RWPE2 (cell line): ENCODE results near the gene NENF.

Source experiments
- ATAC-seq: fragments of 200-7000 bp; cut with Tn5 transposase; 3 replicates; pipeline ENCODE4 v1.9.1; 2021; ENCODE audit warnings: low read depth
- DNase-seq: peaks from one replicate; pipeline ENCODE4 v3.0.0-alpha.2; 2020; ENCODE audit warnings: low spot score
- H3K27ac ChIP-seq: fragments of 450-650 bp; 2 replicates; pipeline ENCODE4 v1.5.1; 2017; ENCODE audit warnings: mild to moderate bottlenecking; ENCODE audit not compliant: poor library complexity, severe bottlenecking
- H3K27me3 ChIP-seq: fragments of 250-450 bp; sonication (Bioruptor Pico); 2 replicates; pipeline ENCODE4 v1.5.1; 2021; ENCODE audit warnings: mild to moderate bottlenecking, moderate library complexity; ENCODE audit not compliant: insufficient read depth, poor library complexity, severe bottlenecking
- H3K36me3 ChIP-seq: fragments of 250-450 bp; sonication (Bioruptor Pico); 2 replicates; pipeline ENCODE4 v1.5.1; 2020; ENCODE audit warnings: low read depth, mild to moderate bottlenecking, moderate library complexity
- H3K4me1 ChIP-seq: fragments of 250-450 bp; sonication (Bioruptor Pico); 2 replicates; pipeline ENCODE4 v1.5.1; 2021; ENCODE audit warnings: mild to moderate bottlenecking, moderate library complexity; ENCODE audit not compliant: insufficient read depth, poor library complexity, severe bottlenecking
- H3K4me3 ChIP-seq: fragments of 250-450 bp; sonication (Bioruptor Pico); 2 replicates; pipeline ENCODE4 v1.5.1; 2021; ENCODE audit warnings: mild to moderate bottlenecking, moderate library complexity; ENCODE audit not compliant: severe bottlenecking
- H3K9me3 ChIP-seq: fragments of 250-450 bp; sonication (Bioruptor Pico); 2 replicates; pipeline ENCODE4 v1.5.1; 2021; ENCODE audit warnings: mild to moderate bottlenecking, moderate library complexity; ENCODE audit not compliant: severe bottlenecking
- CTCF ChIP-seq: fragments of 450-650 bp; IDR thresholded peaks from one replicate; pipeline ENCODE4 v1.5.1; 2017; ENCODE audit warnings: mild to moderate bottlenecking, moderate library complexity; ENCODE audit not compliant: poor library complexity, severe bottlenecking

The NENF gene

GRCh38 chr1:212453156-212453857 lies 20.6 kb downstream of the NENF start:
- no peaks in the 10 kb centered on the region for H3K27me3 ChIP-seq
- H3K36me3 ChIP-seq: no peaks in the 10 kb centered on the region
- H3K4me1 ChIP-seq: no peaks in the 10 kb centered on the region
- no peaks in the 10 kb centered on the region for H3K9me3 ChIP-seq
- TF ChIP-seq CTCF: no peak
- no peak overlapping the region for H3K27ac ChIP-seq
- ATAC-seq (no peak), DNase-seq (no peak)
- H3K4me3 ChIP-seq: no peak overlapping the region

GRCh38 chr1:212454741-212455140 lies 22.0 kb downstream of the NENF start:
- TF ChIP-seq CTCF: no peak
- no peak for DNase-seq
- Histone ChIP-seq H3K9me3 (no peaks in the 10 kb centered on the region), H3K36me3 (no peaks in the 10 kb centered on the region), H3K4me1 (no peaks in the 10 kb centered on the region), H3K4me3 (no peak overlapping the region), H3K27me3 (no peaks in the 10 kb centered on the region), H3K27ac (no peak overlapping the region)
- ATAC-seq: no peak

- Histone ChIP-seq H3K36me3 (no peaks in the 10 kb centered on the region), H3K4me3 (no peak overlapping the region), H3K27me3 (no peaks in the 10 kb centered on the region), H3K27ac (no peak overlapping the region), H3K4me1 (no peaks in the 10 kb centered on the region), H3K9me3 (no peaks in the 10 kb centered on the region)
- no peak for TF ChIP-seq CTCF
- no peak for DNase-seq
- no peak for ATAC-seq
Measured at GRCh38 chr1:212455401-212455800, 22.7 kb downstream of the NENF start.

- TF ChIP-seq CTCF: peak; percentile 79
- H3K4me1 ChIP-seq: no peaks in the 10 kb centered on the region
- no peak overlapping the region for H3K27ac ChIP-seq
- H3K36me3 ChIP-seq: no peaks in the 10 kb centered on the region
- peak; percentile 71 for ATAC-seq
- no peak for DNase-seq
- H3K4me3 ChIP-seq: no peak overlapping the region
- no peaks in the 10 kb centered on the region for H3K9me3 ChIP-seq
- no peaks in the 10 kb centered on the region for H3K27me3 ChIP-seq
Measured at GRCh38 chr1:212455803-212456528, 23.2 kb downstream of the NENF start.

- Histone ChIP-seq H3K27ac (no peak overlapping the region), H3K9me3 (no peaks in the 10 kb centered on the region), H3K4me3 (no peak overlapping the region), H3K4me1 (no peaks in the 10 kb centered on the region), H3K27me3 (no peaks in the 10 kb centered on the region), H3K36me3 (no peaks in the 10 kb centered on the region)
- DNase-seq (no peak), ATAC-seq (no peak)
- peak; percentile 39 for TF ChIP-seq CTCF
Measured at GRCh38 chr1:212457740-212458338, 25.1 kb downstream of the NENF start.
